Measurements from ENCODE around the gene DAPK3. TPM values are rescaled to one million over a fixed set of nuclear protein-coding genes. Genes with fewer than 3 reads are reported as not detected.
"Not testable (repeated sequence)": the region's sequence is repeated elsewhere in the genome, so short reads cannot be mapped to it uniquely, and the experiment has no call there.

Gene DAPK3
- total RNA-seq, 2 donors from 2014 or later = 52.2 to 74.6 TPM

- intact Hi-C loops (cut with DNase I, micrococcal nuclease) = no loop called here
- peak; percentile 1 for ATAC-seq
- DNase-seq = peak; percentile 53 to 59
Observed at GRCh38 chr19:4007836-4008539, 37.1 kb upstream of the DAPK3 start.

- intact Hi-C loops (cut with DNase I, micrococcal nuclease) = no loop called here
- ATAC-seq (peak; percentile 91), DNase-seq (peak; percentile 93 to 96)
Observed at GRCh38 chr19:4007021-4007835, 36.3 kb upstream of the DAPK3 start, which contains the start of gene PIAS4. PIAS4 (plus strand) TSS chr19:4007736; CDS start chr19:4007761, 25 bp downstream.

- ATAC-seq; intact Hi-C loops (cut with DNase I, micrococcal nuclease): not testable (repeated sequence)
Observed at GRCh38 chr19:4005436-4005835, 34.5 kb upstream of the DAPK3 start.

DNA sequence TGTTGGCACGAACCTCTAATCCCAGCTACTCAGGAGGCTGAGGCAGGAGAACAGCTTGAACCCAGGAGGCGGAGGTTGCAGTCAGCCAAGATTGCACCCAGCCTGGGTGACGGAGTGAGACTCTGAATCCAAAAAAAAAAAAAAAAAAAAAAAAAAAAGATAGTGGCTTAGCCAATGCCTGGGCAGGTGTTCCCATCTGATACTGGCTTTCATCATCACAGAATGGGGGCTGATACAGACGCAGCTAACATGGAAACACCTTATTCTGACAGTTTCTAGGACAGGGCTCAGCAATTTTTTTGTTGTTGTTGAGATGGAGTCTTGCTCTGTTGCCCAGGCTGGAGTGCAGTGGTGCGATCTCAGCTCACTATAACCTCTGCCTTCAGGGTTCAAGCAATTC is 29.9 kb upstream of the DAPK3 start:
- ATAC-seq; intact Hi-C loops (cut with DNase I, micrococcal nuclease); DNase-seq: not testable (repeated sequence)

More at GRCh38 chr19:4005436-4005835, 34.5 kb upstream of the DAPK3 start:
- DNase-seq = not testable (repeated sequence)

GRCh38 chr19:3998667-3999412 is 27.9 kb upstream of the DAPK3 start:
- DNase-seq; ATAC-seq; intact Hi-C loops (cut with DNase I, micrococcal nuclease): not testable (repeated sequence)

- ATAC-seq (no peak), DNase-seq (no peak)
- intact Hi-C loops (cut with DNase I, micrococcal nuclease) = no loop called here
Observed at GRCh38 chr19:3995607-3996006, 24.7 kb upstream of the DAPK3 start.

- DNase-seq (no peak), ATAC-seq (no peak)
- intact Hi-C loops (cut with DNase I, micrococcal nuclease) = no loop called here
Observed at GRCh38 chr19:3990815-3991117, 19.9 kb upstream of the DAPK3 start.

GRCh38 chr19:3987619-3988371 is 16.9 kb upstream of the DAPK3 start:
- DNase-seq = peak; percentile 81 to 94
- peak; percentile 37 for ATAC-seq
- intact Hi-C loops (cut with DNase I, micrococcal nuclease) = loop anchor here in 1 of 2 donors (10.0 kb wide), 1 partner anchor 217 kb away; no protein-coding TSS in a partner anchor

- intact Hi-C loops (cut with DNase I, micrococcal nuclease) = loop anchor here in 1 of 2 donors (10.0 kb wide), 1 partner anchor 218 kb away; no protein-coding TSS in a partner anchor
- ATAC-seq (peak; percentile 42), DNase-seq (peak; percentile 58 to 73)
Observed at GRCh38 chr19:3986260-3987041, 15.6 kb upstream of the DAPK3 start.

DNA sequence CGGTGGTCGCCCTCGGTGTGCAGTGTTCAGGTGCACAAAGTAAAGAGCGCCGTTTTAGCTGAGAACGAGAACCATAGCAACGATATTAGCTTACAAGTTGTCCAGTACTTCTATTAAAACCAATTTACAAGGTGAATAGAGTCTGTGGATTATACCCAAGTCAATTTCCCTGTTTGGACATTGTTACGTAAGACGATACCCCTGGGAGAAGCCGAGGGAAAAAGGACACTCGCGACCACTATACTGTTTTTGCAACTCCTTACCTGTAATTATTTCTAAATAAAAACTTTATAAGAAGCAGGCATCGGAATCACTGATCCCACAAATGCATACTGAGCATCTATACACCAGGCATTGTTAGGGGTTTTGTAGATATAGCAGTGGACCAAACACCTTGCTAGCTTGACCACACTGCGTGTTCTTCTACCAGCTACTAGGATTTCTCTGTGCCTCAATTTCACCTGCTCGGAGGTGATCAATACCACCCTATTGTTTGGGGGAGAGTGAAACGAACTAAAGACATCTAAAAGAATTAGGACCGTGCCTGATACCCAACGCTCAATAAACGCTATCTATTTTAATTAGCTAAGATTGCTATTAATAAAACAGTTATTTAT is 14.9 kb upstream of the DAPK3 start:
- DNase-seq (no peak), ATAC-seq (no peak)
- intact Hi-C loops (cut with DNase I, micrococcal nuclease) = loop anchor here in 1 of 2 donors (10.0 kb wide), 1 partner anchor 219 kb away; no protein-coding TSS in a partner anchor

- intact Hi-C loops (cut with DNase I, micrococcal nuclease) = loop anchor here in 1 of 2 donors (10.0 kb wide), 1 partner anchor 220 kb away; no protein-coding TSS in a partner anchor
- DNase-seq = peak; percentile 86 to 93
Observed at GRCh38 chr19:3984908-3985642, 14.2 kb upstream of the DAPK3 start, which contains the start of gene EEF2. EEF2 (minus strand) TSS chr19:3985463; CDS start chr19:3985380, 83 bp downstream.

DNA sequence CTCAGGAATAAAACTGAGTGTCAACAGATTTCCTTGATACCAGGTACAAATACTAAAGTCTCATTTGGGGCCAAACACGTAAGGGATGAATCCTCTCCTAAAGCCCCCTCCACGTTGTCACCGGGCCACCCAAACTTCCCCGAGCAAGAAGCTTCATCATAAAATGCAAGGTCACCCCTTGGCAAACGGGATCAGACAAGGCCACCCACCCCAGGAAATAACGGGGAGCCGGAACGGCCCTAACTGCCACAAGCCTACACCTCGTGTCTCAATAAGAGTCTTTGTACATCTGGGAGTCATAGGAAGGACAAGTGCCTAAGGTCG is 13.6 kb upstream of the DAPK3 start:
- DNase-seq (no peak), ATAC-seq (peak; percentile 7)
- intact Hi-C loops (cut with DNase I, micrococcal nuclease) = loop anchor here in 1 of 2 donors (10.0 kb wide), 1 partner anchor 220 kb away; no protein-coding TSS in a partner anchor

More at GRCh38 chr19:3984908-3985642, 14.2 kb upstream of the DAPK3 start, which contains the start of gene EEF2:
- peak; percentile 64 for ATAC-seq

GRCh38 chr19:3983936-3984583 is 13.2 kb upstream of the DAPK3 start:
- DNase-seq (peak; percentile 65 to 77), ATAC-seq (peak; percentile 66)
- intact Hi-C loops (cut with DNase I, micrococcal nuclease) = loop anchor here in 1 of 2 donors (10.0 kb wide), 1 partner anchor 221 kb away; no protein-coding TSS in a partner anchor

DNA sequence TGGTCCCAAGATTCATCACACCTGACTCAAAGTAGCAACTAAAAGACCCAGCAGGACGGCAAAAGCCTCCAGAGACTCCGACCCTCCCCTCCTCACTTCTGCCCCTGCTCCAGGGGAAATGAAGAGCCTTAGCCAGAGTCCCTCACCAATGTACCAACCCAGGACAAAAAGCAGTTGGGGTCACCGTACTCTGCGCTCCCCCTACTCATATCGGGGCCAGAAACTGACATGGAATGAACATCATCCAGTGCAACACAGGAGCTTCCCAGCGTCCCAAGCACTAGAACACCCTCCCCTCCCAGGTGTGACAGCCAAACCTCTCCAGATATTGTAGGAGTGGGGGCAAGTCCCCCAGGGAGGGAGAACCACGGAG is 12.6 kb upstream of the DAPK3 start:
- intact Hi-C loops (cut with DNase I, micrococcal nuclease) = loop anchor here in 1 of 2 donors (10.0 kb wide), 1 partner anchor 221 kb away; no protein-coding TSS in a partner anchor
- no peak for DNase-seq
- no peak for ATAC-seq

DNA sequence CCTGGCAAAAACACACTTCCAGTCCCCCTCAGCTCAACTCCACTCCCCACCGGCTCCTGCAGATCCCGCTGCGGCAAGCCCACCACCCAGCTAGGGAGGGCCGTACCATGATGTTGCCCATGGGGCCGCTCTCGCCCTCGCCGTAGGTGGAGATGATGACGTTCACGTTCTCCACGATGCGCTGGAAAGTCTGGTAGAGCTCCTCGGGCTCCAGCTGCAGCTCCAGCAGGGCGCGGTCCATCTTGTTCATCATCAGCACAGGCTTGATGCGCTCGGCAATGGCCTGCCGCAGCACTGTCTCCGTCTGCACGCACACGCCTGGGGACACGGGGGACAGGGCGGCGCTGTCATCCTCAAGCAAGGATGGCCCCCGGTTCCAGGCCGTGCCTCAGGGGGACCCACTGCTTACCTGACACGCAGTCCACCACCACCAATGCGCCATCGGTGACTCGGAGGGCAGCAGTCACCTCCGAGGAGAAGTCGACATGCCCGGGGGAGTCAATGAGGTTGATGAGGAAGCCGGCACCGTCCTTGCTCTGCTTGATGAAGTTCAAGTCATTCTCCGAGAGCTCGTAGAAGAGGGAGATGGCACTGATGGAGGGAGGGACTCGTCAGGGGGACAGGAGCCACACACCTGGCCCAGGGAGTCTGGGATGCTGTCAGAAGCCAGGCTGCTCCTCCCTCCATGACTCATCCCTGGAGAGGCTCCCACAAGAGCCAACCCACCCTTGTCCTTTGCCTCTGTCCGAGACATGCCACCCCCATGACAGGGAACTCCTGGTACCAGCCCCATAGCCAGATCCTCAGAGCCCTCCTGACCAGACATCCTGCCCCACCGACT is 12.0 kb upstream of the DAPK3 start:
- intact Hi-C loops (cut with DNase I, micrococcal nuclease) = loop anchor here in 1 of 2 donors (10.0 kb wide), 1 partner anchor 222 kb away; no protein-coding TSS in a partner anchor
- DNase-seq = no peak
- no peak for ATAC-seq

Measured in left colon (tissue), 2 donors.